G401.6 (cell line): Measurements from ENCODE around the gene FOXP4.

Experiments used
- FAIRE-seq: peaks from 2 replicates; lab custom pipeline; 2012; peaks lifted over from hg19 to GRCh38; lab: Jason Lieb, UNC

FOXP4 gene

GRCh38 chr6:41545703-41546474 is at the start of gene FOXP4:
TSS of gene FOXP4 (plus strand) at chr6:41546381. CDS start at chr6:41565761, 19,380 bp downstream.
- no peak for FAIRE-seq

- no peak for FAIRE-seq
Measured at GRCh38 chr6:41497573-41497972, 48.6 kb upstream of the FOXP4 start.

GRCh38 chr6:41497994-41498393 is 48.2 kb upstream of the FOXP4 start:
- FAIRE-seq: no peak

GRCh38 chr6:41498968-41499599 is 47.1 kb upstream of the FOXP4 start:
- FAIRE-seq: no peak

DNA sequence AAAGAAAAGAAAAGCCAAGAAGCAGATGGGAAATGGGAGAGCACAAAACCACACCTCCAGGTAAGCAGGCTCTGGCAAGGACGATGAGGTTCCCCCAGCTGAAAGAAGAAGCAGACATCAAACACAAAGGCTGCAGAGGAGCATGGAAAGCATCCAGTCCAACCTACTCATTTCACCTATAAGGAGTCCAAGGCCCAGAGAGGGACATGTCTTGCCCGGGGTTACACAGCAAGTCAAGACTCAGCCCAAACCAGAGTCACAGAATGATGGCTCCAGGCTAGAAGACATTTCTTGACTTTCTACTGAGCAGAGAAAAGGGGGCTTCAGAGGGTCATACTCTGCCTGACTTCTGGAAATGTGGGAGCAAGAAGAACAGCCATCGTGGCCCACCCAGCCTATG is 45.6 kb upstream of the FOXP4 start:
- no peak for FAIRE-seq

- no peak for FAIRE-seq
Measured at GRCh38 chr6:41502566-41502916, 43.6 kb upstream of the FOXP4 start.

DNA sequence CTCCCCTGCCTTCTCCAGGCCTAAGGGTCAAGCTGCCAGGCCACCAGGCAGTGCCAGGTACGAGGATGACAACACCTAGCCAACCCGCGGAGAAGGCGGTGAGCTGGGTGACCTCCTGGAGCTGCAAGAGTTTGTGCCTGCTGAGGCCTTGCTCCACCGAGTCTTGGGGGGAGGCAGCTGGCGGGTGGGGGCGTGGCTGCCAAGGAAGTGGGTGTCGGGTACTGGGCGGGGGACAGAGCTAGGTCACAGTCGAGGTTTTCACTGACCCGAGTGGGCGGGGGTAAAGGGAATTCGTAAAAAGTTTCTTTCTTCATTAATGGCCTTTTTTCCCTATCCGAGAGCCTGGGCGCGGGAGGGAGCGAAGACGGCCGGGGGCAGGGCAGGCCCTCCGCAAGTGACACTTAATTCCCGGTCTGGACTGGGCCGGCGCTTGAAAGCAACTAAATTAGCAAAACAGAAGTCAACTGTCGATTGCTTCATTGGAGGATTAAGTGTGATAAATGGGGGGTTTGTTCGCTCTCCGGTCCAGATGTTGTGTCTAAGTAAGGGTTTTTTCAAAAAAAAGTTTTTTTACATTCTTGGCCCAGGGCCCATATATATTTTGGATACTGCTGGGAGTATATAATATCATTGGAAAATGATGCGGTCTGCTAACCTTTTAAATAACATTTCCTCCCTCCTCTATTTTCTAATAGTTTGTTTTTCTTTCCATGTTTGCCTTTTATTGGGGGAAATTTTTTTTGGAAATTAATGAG is 43.1 kb upstream of the FOXP4 start:
- no peak for FAIRE-seq

DNA sequence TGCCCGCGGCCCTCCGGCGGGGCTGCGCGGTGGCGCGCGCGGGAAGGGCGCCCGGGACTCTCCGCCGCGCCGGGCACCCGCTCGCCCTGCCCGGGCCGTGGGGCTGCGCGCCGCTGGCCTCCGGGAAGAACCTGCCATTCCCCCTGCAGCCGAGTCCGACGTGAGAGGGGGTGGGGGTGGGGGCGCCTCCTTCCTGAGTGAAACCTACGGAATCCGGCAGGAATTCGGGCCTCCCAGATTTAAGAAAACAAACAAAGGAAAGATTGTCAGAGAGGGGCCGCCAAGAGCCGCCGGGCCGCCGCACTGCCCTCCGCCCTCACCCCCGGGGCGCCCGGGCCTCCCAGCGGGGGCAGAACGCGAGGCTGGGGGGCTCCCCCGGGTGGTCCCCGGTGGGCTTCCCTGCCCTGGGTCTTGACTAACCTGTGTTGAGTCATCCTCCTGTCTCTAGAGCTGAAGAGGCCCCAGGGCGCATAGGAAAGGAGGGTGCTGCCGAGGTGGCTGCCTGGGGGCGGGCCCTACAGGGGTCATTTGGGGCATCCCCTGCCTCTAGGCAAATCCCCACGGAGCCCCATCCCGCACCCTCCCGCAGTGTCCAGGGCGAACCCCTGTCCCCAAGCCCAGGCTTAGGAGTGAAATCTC is 42.2 kb upstream of the FOXP4 start:
- FAIRE-seq: no peak

GRCh38 chr6:41504466-41505121 is 41.6 kb upstream of the FOXP4 start:
- no peak for FAIRE-seq

GRCh38 chr6:41505122-41506049 is 40.8 kb upstream of the FOXP4 start:
- no peak for FAIRE-seq

DNA sequence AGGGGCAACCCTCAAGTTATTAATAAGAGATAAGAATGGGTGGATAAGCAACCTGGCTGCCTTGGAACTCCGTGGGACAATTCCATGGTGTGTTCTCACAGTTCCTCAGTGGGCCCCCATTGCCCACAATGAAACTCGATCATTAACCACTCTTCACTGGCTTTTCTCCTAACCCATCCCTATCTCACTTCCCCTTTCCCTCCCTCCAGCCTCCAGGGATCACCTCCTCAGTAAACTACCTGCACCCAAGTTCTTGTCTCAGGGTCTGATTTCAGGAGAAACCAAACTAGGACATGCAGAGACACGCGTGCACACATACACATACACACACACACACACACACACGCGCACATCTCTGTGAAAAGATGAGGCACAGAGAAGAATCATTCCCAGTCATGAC is 37.7 kb upstream of the FOXP4 start:
- FAIRE-seq: no peak

GRCh38 chr6:41509580-41509979 is 36.6 kb upstream of the FOXP4 start:
- FAIRE-seq: no peak

- FAIRE-seq: no peak
Measured at GRCh38 chr6:41511443-41512060, 34.6 kb upstream of the FOXP4 start.

DNA sequence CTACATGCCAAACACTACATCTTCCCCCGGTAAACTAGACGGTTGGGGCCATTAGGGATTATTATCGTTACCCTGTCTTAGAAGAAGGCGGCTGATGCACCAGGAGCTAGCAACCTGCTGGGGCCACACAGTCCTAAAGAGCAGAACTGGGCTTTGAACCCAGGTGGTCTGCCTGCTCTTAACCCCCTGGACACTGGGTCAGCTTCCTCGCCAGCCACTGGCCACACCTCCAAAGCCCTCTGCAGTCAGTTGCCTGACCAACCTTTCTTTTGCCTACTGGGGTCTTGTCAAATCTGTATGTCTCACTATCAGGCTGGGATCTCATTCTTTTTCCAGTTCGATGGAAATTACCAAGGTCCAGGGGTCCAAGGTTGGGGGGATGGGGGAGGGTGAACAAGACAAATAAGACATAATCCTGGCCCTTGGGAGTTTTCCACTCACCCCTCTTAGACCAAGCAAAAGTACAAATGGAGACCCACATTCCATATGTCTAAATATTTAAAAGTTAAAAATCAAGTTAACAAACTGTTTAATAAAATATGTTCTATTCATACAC is 34.0 kb upstream of the FOXP4 start:
- FAIRE-seq: no peak

DNA sequence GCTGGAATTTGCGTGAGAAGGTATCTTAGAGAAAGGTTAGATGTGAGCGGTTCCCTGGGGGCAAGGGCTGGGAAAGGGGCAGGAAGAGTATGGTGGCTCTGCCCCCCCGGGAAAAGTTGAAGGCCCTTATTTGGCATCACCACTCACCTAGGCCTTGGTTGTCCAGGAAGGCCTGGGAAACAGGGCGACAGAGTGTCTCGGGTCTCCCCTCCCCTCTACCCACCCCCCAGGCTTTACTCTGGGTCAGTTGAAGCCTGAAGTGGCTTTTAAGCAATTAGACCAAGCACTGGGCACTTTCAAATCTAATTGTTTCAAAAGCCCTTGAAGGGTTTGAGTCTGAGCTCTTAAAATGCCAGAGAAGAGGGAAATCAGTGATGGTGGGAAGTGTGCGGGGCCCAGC is 30.2 kb upstream of the FOXP4 start:
- FAIRE-seq: no peak

DNA sequence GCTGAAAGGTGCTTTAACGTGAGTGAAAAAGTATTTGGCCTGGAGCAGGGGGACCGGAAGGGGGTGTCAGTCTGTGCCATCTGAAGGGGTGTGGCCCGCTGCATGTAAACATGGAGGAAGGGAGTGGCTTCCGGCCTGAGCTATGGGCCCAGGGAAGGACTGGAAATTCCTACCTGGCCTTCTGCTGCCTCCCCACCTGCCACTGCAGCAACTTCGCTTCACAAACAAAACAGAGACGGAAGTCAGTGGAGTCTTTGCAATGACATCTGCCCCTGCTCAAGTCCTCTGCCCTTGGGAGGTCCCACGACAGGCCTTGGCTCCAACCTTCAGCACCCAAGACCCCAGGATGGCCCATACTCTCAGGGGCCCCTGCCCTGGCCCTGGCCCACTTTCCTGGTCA is 28.1 kb upstream of the FOXP4 start:
- no peak for FAIRE-seq

DNA sequence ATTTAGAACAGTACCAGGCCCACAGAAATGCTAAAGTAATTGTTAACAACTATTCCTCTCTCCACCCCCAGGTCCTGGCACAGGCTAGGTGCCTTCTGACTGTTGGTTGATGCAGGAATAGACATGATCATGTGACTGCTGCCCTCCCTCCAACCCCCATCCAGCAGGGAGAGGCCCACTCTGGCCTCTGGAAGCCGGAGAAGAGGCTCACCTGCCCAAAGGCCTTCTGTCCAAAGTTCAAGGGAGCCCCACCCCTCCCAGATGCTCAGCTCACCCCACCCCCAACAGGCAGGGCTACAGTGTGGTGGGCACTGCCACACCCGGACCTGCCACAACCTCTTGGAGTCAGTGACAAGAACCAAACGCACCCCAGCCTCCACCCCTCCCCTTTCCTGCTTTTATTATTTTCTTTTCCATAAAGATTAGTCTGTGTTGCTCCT is 26.9 kb upstream of the FOXP4 start:
- FAIRE-seq: no peak

DNA sequence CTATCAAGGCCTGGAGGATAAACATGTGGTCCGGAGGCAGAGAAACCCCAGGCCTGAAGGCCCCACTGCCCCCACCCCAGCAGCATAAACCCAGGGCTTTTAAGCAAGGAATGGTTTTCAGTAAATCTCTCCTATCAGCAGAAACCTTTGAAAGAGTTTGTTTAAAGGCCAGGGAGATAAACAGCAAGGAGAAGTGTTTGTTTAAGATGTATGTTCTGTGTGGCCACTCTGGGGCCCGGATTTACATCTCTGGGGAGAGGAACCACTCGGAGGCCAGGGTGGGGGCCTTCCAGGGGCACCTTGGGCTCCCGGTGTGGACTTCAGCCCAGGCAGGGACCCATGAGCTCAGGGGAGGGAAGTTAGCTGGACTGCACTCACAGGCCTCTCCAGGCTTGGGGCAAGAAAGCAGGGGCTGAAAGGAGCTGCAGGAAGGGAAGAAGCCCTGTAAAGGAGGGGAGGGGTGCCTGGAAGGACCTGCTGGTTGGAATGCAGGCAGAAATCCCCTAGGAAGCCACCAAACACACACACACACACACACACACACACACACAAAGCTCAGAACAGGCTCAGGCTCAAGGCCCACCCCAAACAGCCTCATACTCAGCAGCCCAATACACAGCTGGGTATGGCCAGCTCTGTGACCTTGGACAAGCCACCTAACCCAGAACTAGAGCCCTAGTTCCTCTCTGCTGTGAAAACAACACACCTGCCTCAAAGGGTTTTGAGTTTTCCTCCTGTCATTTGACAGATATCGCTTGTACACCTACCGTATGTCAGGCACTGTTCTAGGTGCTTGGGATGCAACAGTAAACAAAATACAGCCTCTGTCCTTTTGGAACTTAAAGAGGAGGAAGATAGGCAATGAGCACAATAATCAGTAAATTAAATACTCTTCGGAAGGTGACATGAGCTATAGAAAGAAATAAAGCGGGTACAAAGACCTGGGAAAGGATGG is 26.2 kb upstream of the FOXP4 start:
- no peak for FAIRE-seq
